HepG2 (cell line): ENCODE results near the gene BCL7A. TPM values are rescaled to one million over a fixed set of nuclear protein-coding genes. Genes with fewer than 3 reads are reported as not detected.
A peak's percentile ranks its signal among the peaks of the same experiment; 100 is the strongest.

Experiments used
- CTCF ChIP-seq: sonication (generic); formaldehyde crosslinking; IDR thresholded peaks from 2 replicates; pipeline ENCODE4 v1.5.0; 2020; ENCODE audit warnings: mild to moderate bottlenecking, missing genetic modification reagents, moderate library complexity
- JUNB ChIP-seq: sonication (generic); formaldehyde crosslinking; IDR thresholded peaks from 2 replicates; pipeline ENCODE4 v1.8.0; 2022; ENCODE audit warnings: missing genetic modification reagents, mild to moderate bottlenecking, borderline replicate concordance
- LRRFIP1 ChIP-seq: sonication (generic); formaldehyde crosslinking; conservative IDR thresholded peaks from 2 replicates; pipeline ENCODE4 v1.4.0; 2020; ENCODE audit warnings: missing genetic modification reagents
- SALL1 ChIP-seq: sonication (generic); formaldehyde crosslinking; IDR thresholded peaks from 2 replicates; pipeline ENCODE4 v1.8.0; 2022; ENCODE audit warnings: mild to moderate bottlenecking, missing genetic modification reagents
- ZNF280B ChIP-seq: sonication (generic); formaldehyde crosslinking; IDR thresholded peaks from 2 replicates; pipeline ENCODE4 v1.5.0; 2020; ENCODE audit warnings: missing genetic modification reagents, mild to moderate bottlenecking, borderline replicate concordance
- ZNF563 ChIP-seq: sonication (generic); formaldehyde crosslinking; IDR thresholded peaks from 2 replicates; pipeline ENCODE4 v1.8.0; 2022; ENCODE audit warnings: mild to moderate bottlenecking, moderate library complexity, missing genetic modification reagents
- ZZZ3 ChIP-seq: sonication (generic); formaldehyde crosslinking; IDR thresholded peaks from 2 replicates; pipeline ENCODE4 v1.4.0; 2020; ENCODE audit warnings: missing genetic modification reagents, mild to moderate bottlenecking, borderline replicate concordance
- polyA plus RNA-seq, 8 experiments: library from polyadenylated mRNA; depleted of rRNA in 3 of 8; stranded (reverse) in 7 of 8; unstranded in 1 of 8; fragments of >200 nt; fragmentation: Illumina TruSeq in 4 of 8; extraction: Trizol in 4 of 8; gene quantifications; 2 replicates each; pipeline versions ENCODE4 v1.2.1 to v1.2.3, GENCODE V29; 2011 to 2016; ENCODE audit warnings: low read depth in 4 of 8, missing spikeins in 1 of 8, mixed read lengths in 1 of 8; ENCODE audit not compliant: insufficient read depth in 1 of 8
- total RNA-seq, 5 experiments: library from RNA; depleted of rRNA; stranded (reverse); fragments of >200 nt; fragmentation: Illumina TruSeq; extraction: Trizol; gene quantifications; 2 replicates each; pipeline ENCODE4 v1.2.3, GENCODE V29; 2016; ENCODE audit warnings: low read depth in 1 of 5
- TF ChIP-seq, protein P1 (sequence below): IDR thresholded peaks from 2 replicates; pipeline ENCODE4 v1.6.1; 2016; ENCODE audit warnings: low read depth, missing genetic modification reagents, missing compliant biosample characterization
- TF ChIP-seq, protein P2 (sequence below): sonication (generic); formaldehyde crosslinking; IDR thresholded peaks from 2 replicates; pipeline ENCODE4 v1.4.0; 2020; ENCODE audit warnings: missing genetic modification reagents, mild to moderate bottlenecking, borderline replicate concordance

The BCL7A gene
- total and polyA plus RNA-seq, 2 of the 13 experiments (the other 11 are each of a cell fraction or from before 2014, with no cell fraction given) = 4.1 to 6.2 TPM

DNA sequence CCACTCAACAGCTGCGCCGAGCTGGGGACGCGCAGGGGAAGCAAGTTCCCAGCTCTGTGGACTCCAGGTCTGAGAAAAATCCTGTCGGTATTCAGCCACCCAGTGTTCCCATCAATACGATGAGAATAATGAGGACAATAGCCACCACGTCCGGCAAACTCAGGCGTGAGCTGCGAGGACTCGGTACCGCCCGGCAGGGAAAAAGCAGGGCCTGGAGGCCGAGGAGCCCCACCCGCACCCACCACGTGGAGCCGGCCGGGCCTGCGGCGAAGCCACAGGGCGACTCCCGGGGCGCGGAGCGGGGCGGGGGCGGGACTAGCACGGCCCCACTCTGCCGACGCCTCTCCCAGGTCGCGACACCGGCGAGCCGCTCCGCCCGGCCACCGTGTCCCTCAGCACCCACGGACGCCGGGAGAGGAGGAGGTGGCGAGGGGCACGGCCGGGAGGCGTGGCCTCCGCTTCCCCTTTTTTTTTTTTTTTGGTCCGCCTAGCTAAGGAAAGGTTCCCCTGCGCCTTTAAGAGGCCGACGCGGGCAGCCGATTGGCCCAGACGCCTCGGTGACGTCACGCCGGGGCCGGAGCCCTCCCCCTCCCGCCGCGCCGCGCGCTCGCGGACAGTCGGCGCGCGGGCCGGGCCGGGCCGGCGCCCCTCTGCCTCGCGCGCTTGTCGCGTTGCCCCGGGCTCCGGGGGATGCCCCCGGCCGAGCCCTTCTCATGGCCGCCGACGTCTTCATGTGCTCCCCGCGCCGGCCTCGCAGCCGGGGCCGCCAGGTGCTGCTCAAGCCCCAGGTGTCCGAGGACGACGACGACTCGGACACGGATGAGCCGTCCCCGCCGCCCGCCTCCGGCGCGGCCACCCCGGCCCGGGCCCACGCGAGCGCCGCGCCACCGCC is 56.7 kb downstream of the BCL7A start, which contains the start of gene MLXIP (continued):
- TF ChIP-seq LRRFIP1 = no peak
- TF ChIP-seq SALL1 (CRISPR knock-in tag) = peak; percentile 93
- TF ChIP-seq CTCF (CRISPR knock-in tag) = no peak
- TF ChIP-seq, protein P1, sequence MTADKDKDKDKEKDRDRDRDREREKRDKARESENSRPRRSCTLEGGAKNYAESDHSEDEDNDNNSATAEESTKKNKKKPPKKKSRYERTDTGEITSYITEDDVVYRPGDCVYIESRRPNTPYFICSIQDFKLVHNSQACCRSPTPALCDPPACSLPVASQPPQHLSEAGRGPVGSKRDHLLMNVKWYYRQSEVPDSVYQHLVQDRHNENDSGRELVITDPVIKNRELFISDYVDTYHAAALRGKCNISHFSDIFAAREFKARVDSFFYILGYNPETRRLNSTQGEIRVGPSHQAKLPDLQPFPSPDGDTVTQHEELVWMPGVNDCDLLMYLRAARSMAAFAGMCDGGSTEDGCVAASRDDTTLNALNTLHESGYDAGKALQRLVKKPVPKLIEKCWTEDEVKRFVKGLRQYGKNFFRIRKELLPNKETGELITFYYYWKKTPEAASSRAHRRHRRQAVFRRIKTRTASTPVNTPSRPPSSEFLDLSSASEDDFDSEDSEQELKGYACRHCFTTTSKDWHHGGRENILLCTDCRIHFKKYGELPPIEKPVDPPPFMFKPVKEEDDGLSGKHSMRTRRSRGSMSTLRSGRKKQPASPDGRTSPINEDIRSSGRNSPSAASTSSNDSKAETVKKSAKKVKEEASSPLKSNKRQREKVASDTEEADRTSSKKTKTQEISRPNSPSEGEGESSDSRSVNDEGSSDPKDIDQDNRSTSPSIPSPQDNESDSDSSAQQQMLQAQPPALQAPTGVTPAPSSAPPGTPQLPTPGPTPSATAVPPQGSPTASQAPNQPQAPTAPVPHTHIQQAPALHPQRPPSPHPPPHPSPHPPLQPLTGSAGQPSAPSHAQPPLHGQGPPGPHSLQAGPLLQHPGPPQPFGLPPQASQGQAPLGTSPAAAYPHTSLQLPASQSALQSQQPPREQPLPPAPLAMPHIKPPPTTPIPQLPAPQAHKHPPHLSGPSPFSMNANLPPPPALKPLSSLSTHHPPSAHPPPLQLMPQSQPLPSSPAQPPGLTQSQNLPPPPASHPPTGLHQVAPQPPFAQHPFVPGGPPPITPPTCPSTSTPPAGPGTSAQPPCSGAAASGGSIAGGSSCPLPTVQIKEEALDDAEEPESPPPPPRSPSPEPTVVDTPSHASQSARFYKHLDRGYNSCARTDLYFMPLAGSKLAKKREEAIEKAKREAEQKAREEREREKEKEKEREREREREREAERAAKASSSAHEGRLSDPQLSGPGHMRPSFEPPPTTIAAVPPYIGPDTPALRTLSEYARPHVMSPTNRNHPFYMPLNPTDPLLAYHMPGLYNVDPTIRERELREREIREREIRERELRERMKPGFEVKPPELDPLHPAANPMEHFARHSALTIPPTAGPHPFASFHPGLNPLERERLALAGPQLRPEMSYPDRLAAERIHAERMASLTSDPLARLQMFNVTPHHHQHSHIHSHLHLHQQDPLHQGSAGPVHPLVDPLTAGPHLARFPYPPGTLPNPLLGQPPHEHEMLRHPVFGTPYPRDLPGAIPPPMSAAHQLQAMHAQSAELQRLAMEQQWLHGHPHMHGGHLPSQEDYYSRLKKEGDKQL (CRISPR knock-in tag) = no peak
- TF ChIP-seq ZZZ3 = no peak
- no peak; the same call in 1 of the 2 replicates for TF ChIP-seq ZNF280B (CRISPR knock-in tag)
- TF ChIP-seq, protein P2, sequence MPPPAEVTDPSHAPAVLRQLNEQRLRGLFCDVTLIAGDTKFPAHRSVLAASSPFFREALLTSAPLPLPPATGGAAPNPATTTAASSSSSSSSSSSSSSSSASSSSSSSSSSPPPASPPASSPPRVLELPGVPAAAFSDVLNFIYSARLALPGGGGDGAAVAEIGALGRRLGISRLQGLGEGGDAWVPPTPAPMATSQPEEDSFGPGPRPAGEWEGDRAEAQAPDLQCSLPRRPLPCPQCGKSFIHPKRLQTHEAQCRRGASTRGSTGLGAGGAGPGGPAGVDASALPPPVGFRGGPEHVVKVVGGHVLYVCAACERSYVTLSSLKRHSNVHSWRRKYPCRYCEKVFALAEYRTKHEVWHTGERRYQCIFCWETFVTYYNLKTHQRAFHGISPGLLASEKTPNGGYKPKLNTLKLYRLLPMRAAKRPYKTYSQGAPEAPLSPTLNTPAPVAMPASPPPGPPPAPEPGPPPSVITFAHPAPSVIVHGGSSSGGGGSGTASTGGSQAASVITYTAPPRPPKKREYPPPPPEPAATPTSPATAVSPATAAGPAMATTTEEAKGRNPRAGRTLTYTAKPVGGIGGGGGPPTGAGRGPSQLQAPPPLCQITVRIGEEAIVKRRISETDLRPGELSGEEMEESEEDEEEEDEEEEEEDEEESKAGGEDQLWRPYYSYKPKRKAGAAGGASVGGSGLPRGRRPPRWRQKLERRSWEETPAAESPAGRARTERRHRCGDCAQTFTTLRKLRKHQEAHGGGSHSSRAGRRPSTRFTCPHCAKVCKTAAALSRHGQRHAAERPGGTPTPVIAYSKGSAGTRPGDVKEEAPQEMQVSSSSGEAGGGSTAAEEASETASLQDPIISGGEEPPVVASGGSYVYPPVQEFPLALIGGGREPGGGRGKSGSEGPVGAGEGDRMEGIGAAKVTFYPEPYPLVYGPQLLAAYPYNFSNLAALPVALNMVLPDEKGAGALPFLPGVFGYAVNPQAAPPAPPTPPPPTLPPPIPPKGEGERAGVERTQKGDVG (CRISPR knock-in tag) = no peak
- no peak for TF ChIP-seq JUNB (CRISPR knock-in tag)
- peak; percentile 89 for TF ChIP-seq ZNF563 (CRISPR knock-in tag)
